DND-41 (cell line): Measurements from ENCODE around the gene NRXN3.

ENCODE experiments used
- ATAC-seq: fragments of 200-7000 bp; cut with Tn5 transposase; 3 replicates; pipeline ENCODE4 v1.9.1; 2021; ENCODE audit warnings: low read depth; ENCODE audit not compliant: insufficient read depth
- DNase-seq: peaks from one replicate; pipeline ENCODE4 v3.0.0-alpha.2; 2020
- H2AFZ ChIP-seq: 2 replicates; pipeline ENCODE4 v1.6.0; 2012; ENCODE audit warnings: low read depth, low read length
- H3K27ac ChIP-seq: 2 replicates; pipeline ENCODE4 v1.5.1; 2012; ENCODE audit warnings: low read length, inconsistent platforms
- H3K27me3 ChIP-seq: fragments of 200-600 bp; sonication (generic); 2 replicates; pipeline ENCODE4 v1.6.0; 2012; ENCODE audit warnings: low read length, mild to moderate bottlenecking, inconsistent platforms; ENCODE audit not compliant: insufficient read depth, poor library complexity
- H3K36me3 ChIP-seq: 2 replicates; pipeline ENCODE4 v1.5.1; 2012; ENCODE audit warnings: low read length, inconsistent platforms; ENCODE audit not compliant: insufficient read depth
- H3K4me1 ChIP-seq: 2 replicates; pipeline ENCODE4 v1.5.1; 2012; ENCODE audit warnings: mild to moderate bottlenecking, low read length; ENCODE audit not compliant: insufficient read depth
- H3K4me2 ChIP-seq: 2 replicates; pipeline ENCODE4 v1.6.0; 2012; ENCODE audit warnings: mild to moderate bottlenecking, moderate library complexity, low read length, inconsistent platforms; ENCODE audit not compliant: insufficient read depth
- H3K4me3 ChIP-seq, 2 experiments: fragments of 200-600 bp in 1 of 2; shearing (Covaris generic) in 1 of 2; 2 replicates each; pipeline ENCODE4 v1.5.1; 2012 to 2016; ENCODE audit warnings: inconsistent platforms in 2 of 2, low read length in 2 of 2, mild to moderate bottlenecking in 2 of 2, low read depth in 1 of 2, moderate library complexity in 1 of 2
- H3K79me2 ChIP-seq: 2 replicates; pipeline ENCODE4 v1.6.0; 2012; ENCODE audit warnings: low read length, inconsistent platforms; ENCODE audit not compliant: insufficient read depth
- H3K9ac ChIP-seq: 2 replicates; pipeline ENCODE4 v1.6.0; 2012; ENCODE audit warnings: low read depth, mild to moderate bottlenecking, inconsistent platforms, low read length, moderate library complexity
- H3K9me3 ChIP-seq: 2 replicates; pipeline ENCODE4 v1.5.1; 2012; ENCODE audit warnings: low read length, moderate library complexity, mild to moderate bottlenecking, inconsistent platforms; ENCODE audit not compliant: insufficient read depth, severe bottlenecking
- H4K20me1 ChIP-seq: 2 replicates; pipeline ENCODE4 v1.6.0; 2012; ENCODE audit warnings: low read length; ENCODE audit not compliant: insufficient read depth
- EZH2 ChIP-seq: IDR thresholded peaks from 3 replicates; pipeline ENCODE4 v1.6.1; 2012; ENCODE audit warnings: borderline replicate concordance, low read depth, mild to moderate bottlenecking, moderate library complexity, low read length, inconsistent platforms; ENCODE audit not compliant: severe bottlenecking
- TF ChIP-seq, protein P1 (sequence below): IDR thresholded peaks from 2 replicates; pipeline ENCODE4 v1.5.1; 2012; ENCODE audit warnings: borderline replicate concordance, low read length, moderate library complexity, mild to moderate bottlenecking; ENCODE audit not compliant: poor library complexity, severe bottlenecking; ENCODE audit errors: extremely low read depth

Gene NRXN3

GRCh38 chr14:79225815-79226214 is 1055.6 kb downstream of the NRXN3 start:
- Histone ChIP-seq H2AFZ (no peak overlapping the region), H3K36me3 (no peaks in the 10 kb centered on the region), H3K9me3 (no peaks in the 10 kb centered on the region), H3K27ac (no peak overlapping the region), H3K4me2 (no peak overlapping the region), H3K27me3 (no peaks in the 10 kb centered on the region), H4K20me1 (no peaks in the 10 kb centered on the region), H3K79me2 (no peaks in the 10 kb centered on the region), H3K4me1 (no peaks in the 10 kb centered on the region), H3K9ac (no peak overlapping the region), H3K4me3 (no peak overlapping the region)
- TF ChIP-seq, protein P1, sequence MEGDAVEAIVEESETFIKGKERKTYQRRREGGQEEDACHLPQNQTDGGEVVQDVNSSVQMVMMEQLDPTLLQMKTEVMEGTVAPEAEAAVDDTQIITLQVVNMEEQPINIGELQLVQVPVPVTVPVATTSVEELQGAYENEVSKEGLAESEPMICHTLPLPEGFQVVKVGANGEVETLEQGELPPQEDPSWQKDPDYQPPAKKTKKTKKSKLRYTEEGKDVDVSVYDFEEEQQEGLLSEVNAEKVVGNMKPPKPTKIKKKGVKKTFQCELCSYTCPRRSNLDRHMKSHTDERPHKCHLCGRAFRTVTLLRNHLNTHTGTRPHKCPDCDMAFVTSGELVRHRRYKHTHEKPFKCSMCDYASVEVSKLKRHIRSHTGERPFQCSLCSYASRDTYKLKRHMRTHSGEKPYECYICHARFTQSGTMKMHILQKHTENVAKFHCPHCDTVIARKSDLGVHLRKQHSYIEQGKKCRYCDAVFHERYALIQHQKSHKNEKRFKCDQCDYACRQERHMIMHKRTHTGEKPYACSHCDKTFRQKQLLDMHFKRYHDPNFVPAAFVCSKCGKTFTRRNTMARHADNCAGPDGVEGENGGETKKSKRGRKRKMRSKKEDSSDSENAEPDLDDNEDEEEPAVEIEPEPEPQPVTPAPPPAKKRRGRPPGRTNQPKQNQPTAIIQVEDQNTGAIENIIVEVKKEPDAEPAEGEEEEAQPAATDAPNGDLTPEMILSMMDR = no peak
- no peak for TF ChIP-seq EZH2
- DNase-seq = no peak
- ATAC-seq = no peak

DNA sequence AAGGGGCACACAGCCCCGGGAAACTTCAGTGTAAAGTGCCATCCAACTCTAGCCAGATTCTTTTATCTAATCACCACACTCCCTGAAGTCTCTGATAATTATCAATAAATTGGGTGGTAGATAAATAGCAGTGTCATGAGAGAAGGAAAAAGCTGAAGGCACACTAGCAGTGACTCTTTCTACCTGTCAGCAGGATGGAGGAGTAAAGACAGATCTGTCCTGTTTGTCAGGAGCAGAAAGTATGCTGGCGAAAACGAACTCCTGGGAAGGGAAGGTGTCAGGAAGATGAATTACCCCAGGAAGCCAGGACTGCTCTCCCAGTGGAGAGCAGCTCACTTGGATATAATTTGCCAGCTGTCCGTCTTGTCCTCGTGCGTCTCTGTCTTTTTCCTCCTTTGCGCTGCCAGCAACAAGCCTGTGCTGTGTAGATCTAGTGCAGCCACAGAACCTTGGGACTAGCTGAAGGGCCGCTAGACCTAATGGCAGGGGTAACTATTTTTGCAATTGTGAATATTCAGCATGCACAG is 1059.3 kb downstream of the NRXN3 start:
- Histone ChIP-seq H3K9me3 (no peaks in the 10 kb centered on the region), H3K4me2 (no peak overlapping the region), H3K27ac (no peak overlapping the region), H2AFZ (no peak overlapping the region), H3K9ac (no peak overlapping the region), H3K4me3 (no peak overlapping the region), H3K4me1 (no peaks in the 10 kb centered on the region), H4K20me1 (no peaks in the 10 kb centered on the region), H3K36me3 (no peaks in the 10 kb centered on the region), H3K27me3 (no peaks in the 10 kb centered on the region), H3K79me2 (no peaks in the 10 kb centered on the region)
- DNase-seq (no peak), ATAC-seq (no peak)
- TF ChIP-seq, protein P1 = no peak
- TF ChIP-seq EZH2 = no peak

- Histone ChIP-seq H3K4me1 (no peaks in the 10 kb centered on the region), H3K27ac (no peak overlapping the region), H3K9me3 (no peaks in the 10 kb centered on the region)
These were observed 1072.5 kb downstream of the NRXN3 start for GRCh38 chr14:79242666-79243065.

More at GRCh38 chr14:79242666-79243065, 1072.5 kb downstream of the NRXN3 start:
- TF ChIP-seq, protein P1 = no peak
- TF ChIP-seq EZH2 = no peak
- no peak overlapping the region for H2AFZ ChIP-seq
- H3K4me3 ChIP-seq = no peak overlapping the region
- no peak for DNase-seq
- no peaks in the 10 kb centered on the region for H3K79me2 ChIP-seq
- no peak overlapping the region for H3K4me2 ChIP-seq
- no peaks in the 10 kb centered on the region for H3K36me3 ChIP-seq
- H3K27me3 ChIP-seq = peaks cover 4% of the 10 kb centered on the region
- ATAC-seq = no peak
- H4K20me1 ChIP-seq = no peaks in the 10 kb centered on the region
- no peak overlapping the region for H3K9ac ChIP-seq
